K562 (cell line): ENCODE measurements around the gene CNDP1. TPM values are rescaled to one million over a fixed set of nuclear protein-coding genes. Genes with fewer than 3 reads are reported as not detected.
"Not testable (repeated sequence)": the region's sequence is repeated elsewhere in the genome, so short reads cannot be mapped to it uniquely, and the experiment has no call there.

Experiments used
- ATAC-seq: fragments of 200-7000 bp; cut with Tn5 transposase; 3 replicates; pipeline ENCODE4 v1.9.1; 2020; ENCODE audit warnings: moderate library complexity
- BruUV-seq: library from RNA; stranded (reverse); fragments of 400-500 nt; replicated peaks from 2 replicates; lab custom pipeline; 2021; lab: Mats Ljungman, UMichigan
- CTCF ChIA-PET: fragments of 300-600 bp; formaldehyde crosslinking; extraction: SDS; loops from one replicate; lab custom pipeline; 2021; ENCODE audit warnings: low intra/inter-chr PET ratio; lab: Yijun Ruan, JAX
- POLR2A ChIA-PET: fragments of 300-600, 350-650 bp; sonication (Branson Sonifier 250); formaldehyde crosslinking; extraction: SDS; loops from one replicate; lab custom pipeline; 2021; ENCODE audit warnings: antibody characterized with exemption, inconsistent platforms; lab: Yijun Ruan, JAX
- DNase-seq, 4 experiments: peaks; one replicate each; pipeline versions ENCODE4 v3.0.0 to v3.0.0-alpha.2; 2011 to 2018; ENCODE audit warnings: low spot score in 3 of 4, mixed read lengths in 3 of 4; ENCODE audit errors: extremely low read depth in 1 of 4
- FAIRE-seq: peaks from 2 replicates; lab custom pipeline; 2011; peaks lifted over from hg19 to GRCh38; lab: Jason Lieb, UNC
- H2AFZ ChIP-seq: 2 replicates; pipeline ENCODE4 v1.6.0; 2011; ENCODE audit warnings: low read depth, low read length, control low read depth, inconsistent platforms
- H3K27ac ChIP-seq: fragments of 200-600 bp; 3 replicates; pipeline ENCODE4 v1.8.0; 2011; ENCODE audit warnings: low read depth, mild to moderate bottlenecking, control low read depth, inconsistent platforms, low read length, moderate library complexity, mixed read lengths; ENCODE audit errors: extremely low read depth
- H3K27me3 ChIP-seq, 2 experiments: fragments of 300-600 bp in 1 of 2; 2 replicates in 1 of 2; 3 replicates in 1 of 2; pipeline versions ENCODE4 v1.6.0 to v1.8.0; 2011; ENCODE audit warnings: inconsistent platforms in 2 of 2, low read length in 2 of 2, mild to moderate bottlenecking in 1 of 2, mixed read lengths in 1 of 2, moderate library complexity in 1 of 2; ENCODE audit not compliant: control insufficient read depth in 2 of 2, insufficient read depth in 2 of 2
- H3K36me3 ChIP-seq: fragments of 300-600 bp; 3 replicates; pipeline ENCODE4 v1.8.0; 2011; ENCODE audit warnings: mild to moderate bottlenecking, low read length, inconsistent platforms; ENCODE audit not compliant: control insufficient read depth, insufficient read depth
- H3K4me1 ChIP-seq, 2 experiments: fragments of 200-600 bp in 1 of 2; replicated peaks in 1 of 2; 2 replicates in 1 of 2; 3 replicates in 1 of 2; pipeline versions ENCODE4 v1.5.1 to v1.8.0; 2011; ENCODE audit warnings: inconsistent platforms in 2 of 2, low read length in 2 of 2, mild to moderate bottlenecking in 1 of 2, mixed read lengths in 1 of 2, moderate library complexity in 1 of 2; ENCODE audit not compliant: control insufficient read depth in 2 of 2, insufficient read depth in 2 of 2
- H3K4me2 ChIP-seq: 2 replicates; pipeline ENCODE4 v1.6.1; 2011; ENCODE audit warnings: low read length, control low read depth, inconsistent platforms, mixed read lengths; ENCODE audit not compliant: insufficient read depth
- H3K4me3 ChIP-seq: fragments of 200-600 bp; sonication (generic), shearing (Covaris generic); 2 replicates; pipeline ENCODE4 v1.5.1; 2016; ENCODE audit warnings: control low read depth, inconsistent platforms
- H3K79me2 ChIP-seq: fragments of 200-600 bp; 3 replicates; pipeline ENCODE4 v1.8.0; 2011; ENCODE audit warnings: low read length, inconsistent platforms; ENCODE audit not compliant: control insufficient read depth, insufficient read depth
- H3K9ac ChIP-seq, 2 experiments: 2 replicates each; pipeline versions ENCODE4 v1.6.0 to v1.6.1; 2011; ENCODE audit warnings: low read depth in 2 of 2, low read length in 2 of 2, control low read depth in 1 of 2, inconsistent platforms in 1 of 2, mild to moderate bottlenecking in 1 of 2, mixed read lengths in 1 of 2; ENCODE audit not compliant: insufficient read depth in 1 of 2
- H3K9me1 ChIP-seq: one replicate; pipeline ENCODE4 v1.6.0; 2011; ENCODE audit warnings: inconsistent platforms, mild to moderate bottlenecking, low read length, moderate library complexity; ENCODE audit not compliant: control insufficient read depth, insufficient read depth
- H3K9me3 ChIP-seq: replicated peaks from 2 replicates; pipeline ENCODE4 v1.5.1; 2011; ENCODE audit warnings: low read depth, low read length, inconsistent platforms; ENCODE audit not compliant: control insufficient read depth, insufficient read depth
- H4K20me1 ChIP-seq: replicated peaks from 2 replicates; pipeline ENCODE4 v1.6.1; 2011; ENCODE audit warnings: low read length, inconsistent platforms, mixed read lengths; ENCODE audit not compliant: control insufficient read depth, insufficient read depth
- MCM2 ChIP-seq: fragments of 450-650 bp; IDR thresholded peaks from 2 replicates; pipeline ENCODE4 v1.6.1; 2017; ENCODE audit warnings: low read depth, mild to moderate bottlenecking
- PHF8 ChIP-seq: fragments of 200-600 bp; sonication (generic); IDR thresholded peaks from 2 replicates; pipeline ENCODE4 v1.6.1; 2012; ENCODE audit warnings: mixed run types, mild to moderate bottlenecking, inconsistent platforms, low read length, moderate library complexity, borderline replicate concordance
- RUNX1 ChIP-seq: sonication (generic); IDR thresholded peaks from 2 replicates; pipeline ENCODE4 v1.6.1; 2016; ENCODE audit warnings: antibody characterized with exemption, low read depth
- SIN3B ChIP-seq: fragments of 450-650 bp; IDR thresholded peaks from 2 replicates; pipeline ENCODE4 v1.6.1; 2017; ENCODE audit warnings: low read depth, mild to moderate bottlenecking, moderate library complexity
- WGBS: fragments of 100-300 bp; shearing (Covaris generic); methylation state at CpG from one replicate; pipeline ENCODE4 v1.1.6; 2016; ENCODE audit warnings: low coverage, mixed read lengths; ENCODE audit not compliant: insufficient coverage; ENCODE audit errors: missing lambda C conversion rate; 5-methylcytosine and 5-hydroxymethylcytosine counted together
- in situ Hi-C: fragments of 300-500 bp; cut with MboI; formaldehyde crosslinking; loops from 4 replicates; pipeline ENCODE4 v1.15.0; 2018; ENCODE audit warnings: inconsistent platforms, mixed read lengths
- intact Hi-C: fragments of 100-400 bp; cut with micrococcal nuclease; formaldehyde crosslinking; loops from 2 replicates; pipeline ENCODE4 v1.14.2; 2022
- polyA plus RNA-seq, 8 experiments: library from polyadenylated mRNA; depleted of rRNA in 4 of 8; stranded (reverse) in 5 of 8; unstranded in 3 of 8; fragments of >200 nt; fragmentation: Nextera tagmentation in 2 of 8; fragmentation: Illumina TruSeq in 1 of 8; extraction: Ambion mirVana in 2 of 8; extraction: Trizol in 1 of 8; gene quantifications; 2 replicates each; pipeline versions ENCODE4 v1.2.1 to v1.2.3, GENCODE V29; 2011 to 2014; ENCODE audit warnings: inconsistent platforms in 1 of 8, missing spikeins in 1 of 8
- total RNA-seq, 7 experiments: library from RNA; depleted of rRNA in 6 of 7; stranded (reverse); fragments of >200 nt in 6 of 7; fragmentation: Illumina TruSeq in 2 of 7; extraction: Trizol in 2 of 7; gene quantifications; 2 replicates each; pipeline versions ENCODE4 v1.2.1 to v1.2.3, GENCODE V29; 2011 to 2021; ENCODE audit warnings: low replicate concordance in 1 of 7
- TF ChIP-seq, protein P1 (sequence below): fragments of 450-650 bp; IDR thresholded peaks from 2 replicates; pipeline ENCODE4 v1.6.1; 2014; ENCODE audit warnings: low read depth, mild to moderate bottlenecking, moderate library complexity, borderline replicate concordance
- TF ChIP-seq, protein P2 (sequence below): fragments of 250-450 bp; sonication (Bioruptor Pico); IDR thresholded peaks from 2 replicates; pipeline ENCODE4 v1.5.0; 2020; ENCODE audit warnings: mild to moderate bottlenecking
- TF ChIP-seq, protein P3 (sequence below), 2 experiments: fragments of 200-800 bp in 1 of 2; sonication (Bioruptor generic) in 1 of 2; sonication (generic) in 1 of 2; formaldehyde crosslinking in 1 of 2; IDR thresholded peaks in 1 of 2; conservative IDR thresholded peaks in 1 of 2; 2 replicates each; pipeline versions ENCODE4 v1.5.0 to v1.6.1; 2016 to 2020; ENCODE audit warnings: missing compliant biosample characterization in 1 of 2, missing genetic modification characterization in 1 of 2, missing genetic modification reagents in 1 of 2

Gene CNDP1
- total and polyA plus RNA-seq, 9 of the 15 experiments (the other 6 are each of a cell fraction or from before 2014, with no cell fraction given): not detected

DNA sequence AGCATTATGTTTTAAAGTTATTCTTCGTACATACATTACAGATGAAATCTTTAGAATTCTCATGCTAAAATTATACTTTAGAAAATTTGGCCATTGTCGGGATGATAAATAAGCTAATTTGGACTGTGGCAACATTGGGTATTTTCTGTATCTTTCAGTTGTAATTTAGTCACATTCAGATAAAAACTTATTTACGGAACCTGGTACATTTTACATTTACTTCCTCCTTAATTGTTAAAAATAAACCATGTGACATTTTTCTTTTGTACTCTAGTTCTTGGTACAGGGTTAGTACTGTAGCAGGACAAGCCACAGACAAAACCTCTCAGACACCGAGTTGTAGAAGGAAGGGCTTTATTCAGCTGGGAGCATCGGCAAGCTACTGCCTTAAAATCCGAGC lies 33.9 kb upstream of the CNDP1 start (continued):
- TF ChIP-seq, protein P1, sequence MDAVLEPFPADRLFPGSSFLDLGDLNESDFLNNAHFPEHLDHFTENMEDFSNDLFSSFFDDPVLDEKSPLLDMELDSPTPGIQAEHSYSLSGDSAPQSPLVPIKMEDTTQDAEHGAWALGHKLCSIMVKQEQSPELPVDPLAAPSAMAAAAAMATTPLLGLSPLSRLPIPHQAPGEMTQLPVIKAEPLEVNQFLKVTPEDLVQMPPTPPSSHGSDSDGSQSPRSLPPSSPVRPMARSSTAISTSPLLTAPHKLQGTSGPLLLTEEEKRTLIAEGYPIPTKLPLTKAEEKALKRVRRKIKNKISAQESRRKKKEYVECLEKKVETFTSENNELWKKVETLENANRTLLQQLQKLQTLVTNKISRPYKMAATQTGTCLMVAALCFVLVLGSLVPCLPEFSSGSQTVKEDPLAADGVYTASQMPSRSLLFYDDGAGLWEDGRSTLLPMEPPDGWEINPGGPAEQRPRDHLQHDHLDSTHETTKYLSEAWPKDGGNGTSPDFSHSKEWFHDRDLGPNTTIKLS: no peak
- TF ChIP-seq, all 486 proteins: peak for 0

DNA sequence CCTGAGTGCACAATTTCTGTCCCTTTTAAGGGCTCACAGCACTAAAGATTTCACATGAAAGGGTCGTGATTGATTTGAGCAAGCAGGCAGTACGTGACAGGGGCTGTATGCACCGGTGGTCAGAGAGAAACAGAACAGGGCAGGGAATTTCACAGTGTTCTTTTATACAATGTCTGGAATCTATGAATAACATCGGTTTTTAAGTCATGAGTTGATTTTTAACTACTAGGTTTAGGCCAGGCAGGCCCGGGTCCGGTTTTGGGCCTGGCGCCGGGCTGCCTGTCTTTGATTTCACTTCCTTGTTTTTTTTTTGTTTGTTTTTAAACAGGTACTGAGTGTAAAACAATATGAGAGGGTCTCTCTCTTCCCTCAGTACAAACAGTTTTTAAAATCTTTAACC lies 33.5 kb upstream of the CNDP1 start:
- H3K27me3 ChIP-seq, H3K27ac ChIP-seq, DNase-seq, H2AFZ ChIP-seq, POLR2A ChIA-PET, H3K9me3 ChIP-seq, H4K20me1 ChIP-seq, H3K9ac ChIP-seq, intact Hi-C loops, H3K4me2 ChIP-seq, BruUV-seq, in situ Hi-C loops, H3K4me3 ChIP-seq, CTCF ChIA-PET, FAIRE-seq, ATAC-seq, H3K9me1 ChIP-seq: not testable (repeated sequence)
- H3K36me3 ChIP-seq: peaks cover 66% of the 10 kb centered on the region; the same call in 2 of the 3 replicates
- peaks cover 13 to 19% of the 10 kb centered on the region in 2 experiments; a peak in 4 of 5 replicates for H3K4me1 ChIP-seq
- 80% methylated on average over 3 of the region's 8 CpGs for WGBS
- peaks cover 44% of the 10 kb centered on the region for H3K79me2 ChIP-seq

DNA sequence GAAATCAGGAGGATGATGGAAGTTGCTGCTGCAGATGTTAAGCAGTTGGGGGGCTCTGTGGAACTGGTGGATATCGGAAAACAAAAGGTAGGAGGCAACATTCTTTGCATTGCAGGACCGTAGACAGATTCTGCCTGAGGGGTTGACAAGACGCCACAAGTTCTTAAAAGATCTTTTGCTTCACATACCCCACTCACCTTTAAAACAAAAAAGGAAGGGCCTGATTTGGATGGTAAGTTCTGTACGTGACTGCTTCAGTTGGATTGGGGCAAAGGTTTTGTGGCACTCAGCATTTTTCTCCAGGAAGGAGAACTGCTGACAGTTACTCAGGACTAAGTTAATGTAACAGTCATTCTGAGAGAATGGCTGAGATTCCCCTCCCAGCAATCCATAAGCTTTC lies 32.9 kb upstream of the CNDP1 start:
- Histone ChIP-seq H3K79me2 (peaks cover 41% of the 10 kb centered on the region), H3K27me3 (no peaks in the 10 kb centered on the region), H3K4me1 (peaks cover 12 to 19% of the 10 kb centered on the region in 2 experiments; a peak in 4 of 5 replicates), H3K36me3 (peaks cover 69% of the 10 kb centered on the region; the same call in 2 of the 3 replicates), H3K9ac (no peak overlapping the region), H2AFZ (no peak overlapping the region), H3K9me1 (no peaks in the 10 kb centered on the region), H3K4me3 (no peak overlapping the region), H3K27ac (no peak overlapping the region), H3K4me2 (no peak overlapping the region), H3K9me3 (no peaks in the 10 kb centered on the region), H4K20me1 (no peaks in the 10 kb centered on the region)
- DNase-seq (no peak), FAIRE-seq (no peak), ATAC-seq (no peak)
- no TSS peak for BruUV-seq
- in situ Hi-C loops: no loop called here
- POLR2A ChIA-PET: no interaction called here
- WGBS: 100% methylated on average over 4 of the region's 4 CpGs
- CTCF ChIA-PET: no interaction called here
- intact Hi-C loops: no loop called here
- TF ChIP-seq PHF8 (no peak), SIN3B (no peak), RUNX1 (no peak), MCM2 (no peak)
- TF ChIP-seq, protein P2, sequence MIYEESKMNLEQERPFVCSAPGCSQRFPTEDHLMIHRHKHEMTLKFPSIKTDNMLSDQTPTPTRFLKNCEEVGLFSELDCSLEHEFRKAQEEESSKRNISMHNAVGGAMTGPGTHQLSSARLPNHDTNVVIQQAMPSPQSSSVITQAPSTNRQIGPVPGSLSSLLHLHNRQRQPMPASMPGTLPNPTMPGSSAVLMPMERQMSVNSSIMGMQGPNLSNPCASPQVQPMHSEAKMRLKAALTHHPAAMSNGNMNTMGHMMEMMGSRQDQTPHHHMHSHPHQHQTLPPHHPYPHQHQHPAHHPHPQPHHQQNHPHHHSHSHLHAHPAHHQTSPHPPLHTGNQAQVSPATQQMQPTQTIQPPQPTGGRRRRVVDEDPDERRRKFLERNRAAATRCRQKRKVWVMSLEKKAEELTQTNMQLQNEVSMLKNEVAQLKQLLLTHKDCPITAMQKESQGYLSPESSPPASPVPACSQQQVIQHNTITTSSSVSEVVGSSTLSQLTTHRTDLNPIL (CRISPR knock-in tag): no peak
- TF ChIP-seq, protein P3, sequence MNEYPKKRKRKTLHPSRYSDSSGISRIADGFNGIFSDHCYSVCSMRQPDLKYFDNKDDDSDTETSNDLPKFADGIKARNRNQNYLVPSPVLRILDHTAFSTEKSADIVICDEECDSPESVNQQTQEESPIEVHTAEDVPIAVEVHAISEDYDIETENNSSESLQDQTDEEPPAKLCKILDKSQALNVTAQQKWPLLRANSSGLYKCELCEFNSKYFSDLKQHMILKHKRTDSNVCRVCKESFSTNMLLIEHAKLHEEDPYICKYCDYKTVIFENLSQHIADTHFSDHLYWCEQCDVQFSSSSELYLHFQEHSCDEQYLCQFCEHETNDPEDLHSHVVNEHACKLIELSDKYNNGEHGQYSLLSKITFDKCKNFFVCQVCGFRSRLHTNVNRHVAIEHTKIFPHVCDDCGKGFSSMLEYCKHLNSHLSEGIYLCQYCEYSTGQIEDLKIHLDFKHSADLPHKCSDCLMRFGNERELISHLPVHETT (CRISPR knock-in tag; conservative IDR thresholded peaks at IDR 0.05 in 1 of 2, IDR thresholded peaks at IDR 0.05 in 1 of 2): no peak
